GM21737 (cell line): ENCODE measurements around the gene RARA.
"Not testable (repeated sequence)": the region's sequence is repeated elsewhere in the genome, so short reads cannot be mapped to it uniquely, and the experiment has no call there.

Experiments used
- ATAC-seq: cut with Tn5 transposase; IDR thresholded peaks from one replicate; pipeline ENCODE4 v1.9.1; 2021; ENCODE audit warnings: mild to moderate bottlenecking, moderate library complexity; ENCODE audit not compliant: unreplicated experiment

RARA gene

GRCh38 chr17:40372644-40373043 lies 63.7 kb downstream of the RARA start:
- not testable (repeated sequence) for ATAC-seq

- no peak for ATAC-seq
These were observed 64.3 kb downstream of the RARA start for GRCh38 chr17:40373324-40373723.

DNA sequence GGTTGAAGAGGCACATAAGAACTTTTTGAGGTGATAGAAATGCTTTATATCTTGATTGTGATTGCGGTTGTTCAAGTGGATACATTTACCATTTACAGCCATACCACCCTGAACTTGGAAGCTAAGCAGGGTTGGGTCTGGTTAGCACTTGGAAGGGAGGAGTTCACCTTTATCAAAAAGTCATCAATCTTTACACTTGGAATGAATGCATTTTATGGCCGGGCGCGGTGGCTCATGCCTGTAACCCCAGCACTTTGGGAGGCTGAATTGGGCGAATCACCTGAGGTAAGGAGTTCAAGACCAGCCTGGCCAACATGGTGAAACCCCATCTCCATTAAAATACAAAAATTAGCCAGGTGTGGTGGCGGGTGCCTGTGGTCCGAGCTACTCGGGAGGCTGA lies 65.0 kb downstream of the RARA start:
- no peak for ATAC-seq

GRCh38 chr17:40374821-40375498 lies 66.0 kb downstream of the RARA start:
- no peak for ATAC-seq

GRCh38 chr17:40375786-40376185 lies 66.8 kb downstream of the RARA start:
- not testable (repeated sequence) for ATAC-seq

GRCh38 chr17:40376541-40376940 lies 67.6 kb downstream of the RARA start:
- not testable (repeated sequence) for ATAC-seq

- ATAC-seq: no peak
These were observed 68.9 kb downstream of the RARA start for GRCh38 chr17:40377832-40378231.

GRCh38 chr17:40378966-40379365 lies 70.0 kb downstream of the RARA start:
- no peak for ATAC-seq

DNA sequence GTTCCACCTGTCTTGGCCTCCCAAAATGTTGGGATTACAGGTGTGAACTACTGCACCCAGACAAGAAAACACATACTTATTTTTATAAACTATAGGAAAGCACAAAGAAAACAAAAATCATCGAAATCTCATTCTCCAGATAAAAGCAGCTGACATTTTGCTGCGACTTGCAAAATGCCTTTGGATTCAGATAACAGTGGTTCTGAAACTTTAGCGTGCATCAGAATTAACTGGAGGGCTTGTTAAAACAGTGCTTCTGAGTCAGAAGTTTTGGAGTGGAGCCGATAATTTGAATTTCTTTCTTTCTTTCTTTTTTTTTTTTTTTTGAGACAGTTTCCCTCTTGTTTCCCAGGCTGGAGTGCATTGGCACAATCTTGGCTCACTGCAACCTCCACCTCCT lies 73.3 kb downstream of the RARA start:
- no peak for ATAC-seq

DNA sequence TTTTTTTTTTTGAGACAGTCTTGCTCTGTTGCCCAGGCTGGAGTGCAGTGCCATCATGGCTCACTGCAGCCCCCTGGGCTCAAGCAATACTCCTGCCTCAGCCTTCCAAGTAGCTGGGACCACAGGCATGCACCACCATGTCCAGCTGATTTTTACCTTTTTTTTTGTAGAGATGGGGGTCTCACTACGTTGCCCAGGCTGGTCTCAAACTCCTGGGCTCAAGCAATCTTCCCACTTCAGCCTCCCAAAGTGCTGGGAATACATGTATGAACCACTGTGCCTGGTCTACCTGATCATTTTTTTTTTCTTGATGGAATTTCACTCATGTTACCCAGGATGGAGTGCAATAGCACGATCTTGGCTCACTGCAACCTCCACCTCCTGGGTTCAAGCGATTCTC lies 77.6 kb downstream of the RARA start:
- not testable (repeated sequence) for ATAC-seq

DNA sequence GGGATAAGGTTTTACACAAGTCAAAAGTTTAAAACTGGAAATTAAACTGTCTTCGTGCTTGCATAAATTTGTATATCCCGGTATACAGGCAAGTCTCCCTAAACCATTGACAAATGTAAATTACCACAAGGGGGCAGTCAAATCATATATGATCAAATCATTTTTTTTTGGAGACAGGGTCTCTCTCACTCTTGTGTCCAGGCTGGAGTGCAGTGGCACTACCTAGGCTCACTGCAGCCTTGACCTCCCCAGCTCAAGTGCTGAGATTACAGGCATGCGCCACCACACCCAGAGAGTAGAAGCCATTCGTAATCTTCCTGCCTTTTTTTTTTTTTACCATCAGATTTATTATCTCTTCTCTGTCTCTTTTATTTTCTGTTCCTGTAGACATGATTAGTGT lies 90.2 kb downstream of the RARA start:
- ATAC-seq: no peak

GRCh38 chr17:40402668-40403067 lies 93.7 kb downstream of the RARA start:
- no peak for ATAC-seq

GRCh38 chr17:40404003-40404402 lies 95.0 kb downstream of the RARA start:
- ATAC-seq: no peak
